H1 (cell line): Measurements from ENCODE around the gene SLC39A9. TPM values are rescaled to one million over a fixed set of nuclear protein-coding genes. Genes with fewer than 3 reads are reported as not detected.
A peak's percentile ranks its signal among the peaks of the same experiment; 100 is the strongest.

Experiments used
- CTCF ChIA-PET: fragments of 300-600 bp; sonication (Branson Sonifier 250); formaldehyde crosslinking; loops from one replicate; lab custom pipeline; 2021; ENCODE audit not compliant: partially characterized antibody; lab: Charles Lee
- POLR2A ChIA-PET: fragments of 300-600 bp; sonication (Branson Sonifier 250); formaldehyde crosslinking; loops from one replicate; lab custom pipeline; 2021; ENCODE audit warnings: inconsistent platforms; ENCODE audit not compliant: partially characterized antibody; lab: Charles Lee
- DNase-seq, 2 experiments: peaks; one replicate each; pipeline versions ENCODE4 v3.0.0 to v3.0.0-alpha.2; 2010 to 2022; ENCODE audit warnings: low spot score in 2 of 2, low read depth in 1 of 2, mixed read lengths in 1 of 2
- FAIRE-seq: peaks from 2 replicates; lab custom pipeline; 2011; peaks lifted over from hg19 to GRCh38; lab: Jason Lieb, UNC
- H2AFZ ChIP-seq: 2 replicates; pipeline ENCODE4 v1.8.1; 2012; ENCODE audit warnings: low read length, inconsistent platforms
- H2AK5ac ChIP-seq: 2 replicates; pipeline ENCODE4 v1.6.1; 2013; ENCODE audit warnings: low read depth, low read length
- H2BK120ac ChIP-seq: replicated peaks from 2 replicates; pipeline ENCODE3; 2013; ENCODE audit warnings: low read depth, low read length, inconsistent platforms
- H2BK12ac ChIP-seq: 2 replicates; pipeline ENCODE4 v1.6.1; 2013; ENCODE audit warnings: low read depth, low read length
- H2BK15ac ChIP-seq: 2 replicates; pipeline ENCODE4 v1.6.1; 2013; ENCODE audit warnings: low read length
- H2BK20ac ChIP-seq: 2 replicates; pipeline ENCODE4 v1.6.1; 2013; ENCODE audit warnings: low read length
- H2BK5ac ChIP-seq: 2 replicates; pipeline ENCODE4 v1.6.1; 2013; ENCODE audit warnings: low read depth, low read length
- H3K14ac ChIP-seq: 2 replicates; pipeline ENCODE4 v1.6.1; 2013; ENCODE audit warnings: inconsistent platforms; ENCODE audit not compliant: insufficient read length
- H3K18ac ChIP-seq: 2 replicates; pipeline ENCODE4 v1.6.1; 2013; ENCODE audit warnings: low read length; ENCODE audit errors: extremely low read depth
- H3K23ac ChIP-seq: 2 replicates; pipeline ENCODE4 v1.6.1; 2013; ENCODE audit warnings: inconsistent platforms; ENCODE audit not compliant: insufficient read length
- H3K23me2 ChIP-seq: 2 replicates; pipeline ENCODE4 v1.6.1; 2013; ENCODE audit warnings: low read depth, low read length
- H3K27ac ChIP-seq: 2 replicates; pipeline ENCODE4 v1.6.1; 2011; ENCODE audit warnings: low read depth, low read length, inconsistent platforms
- H3K27me3 ChIP-seq, 4 experiments: replicated peaks in 1 of 4; 1 replicate in 1 of 4; 2 replicates in 3 of 4; pipeline versions ENCODE4 v1.6.1 to v1.8.1; 2011 to 2013; ENCODE audit warnings: low read length in 3 of 4, mild to moderate bottlenecking in 3 of 4, inconsistent platforms in 2 of 4, mixed read lengths in 2 of 4, moderate library complexity in 1 of 4; ENCODE audit not compliant: control insufficient read depth in 3 of 4, insufficient read depth in 3 of 4; ENCODE audit errors: extremely low read depth in 1 of 4
- H3K36me3 ChIP-seq, 4 experiments: 2 replicates each; pipeline versions ENCODE4 v1.6.1 to v1.8.1; 2011 to 2013; ENCODE audit warnings: mild to moderate bottlenecking in 4 of 4, low read length in 3 of 4, moderate library complexity in 2 of 4, control low read depth in 1 of 4, inconsistent platforms in 1 of 4; ENCODE audit not compliant: insufficient read depth in 4 of 4, control insufficient read depth in 2 of 4
- H3K4ac ChIP-seq: replicated peaks from 2 replicates; pipeline ENCODE3; 2013; ENCODE audit warnings: low read length, low read depth, mixed read lengths, inconsistent platforms; ENCODE audit not compliant: insufficient read length
- H3K4me1 ChIP-seq, 4 experiments: replicated peaks in 1 of 4; 1 replicate in 1 of 4; 2 replicates in 3 of 4; pipeline versions ENCODE4 v1.6.1 to v1.8.1; 2011 to 2013; ENCODE audit warnings: low read length in 3 of 4, inconsistent platforms in 2 of 4, mixed read lengths in 1 of 4; ENCODE audit not compliant: insufficient read depth in 4 of 4, control insufficient read depth in 3 of 4
- H3K4me2 ChIP-seq, 2 experiments: 2 replicates each; pipeline versions ENCODE4 v1.6.1 to v1.8.1; 2011 to 2013; ENCODE audit warnings: low read depth in 2 of 2, low read length in 2 of 2, control low read depth in 1 of 2, inconsistent platforms in 1 of 2, mild to moderate bottlenecking in 1 of 2; ENCODE audit not compliant: insufficient read depth in 1 of 2
- H3K4me3 ChIP-seq, 4 experiments: fragments of 200-600, 300-600 bp in 1 of 4; sonication (generic), shearing (Covaris generic), sonication (Bioruptor Twin) in 1 of 4; 2 replicates each; pipeline versions ENCODE4 v1.5.1 to v1.8.1; 2011 to 2016; ENCODE audit warnings: low read length in 4 of 4, low read depth in 3 of 4, control low read depth in 2 of 4, inconsistent platforms in 2 of 4, mild to moderate bottlenecking in 2 of 4, mixed read lengths in 1 of 4, moderate library complexity in 1 of 4; ENCODE audit not compliant: insufficient read depth in 2 of 4; ENCODE audit errors: extremely low read depth in 1 of 4
- H3K56ac ChIP-seq: replicated peaks from 2 replicates; pipeline ENCODE3; 2013; ENCODE audit warnings: low read depth, mild to moderate bottlenecking, mixed read lengths, low read length, inconsistent platforms; ENCODE audit not compliant: insufficient read length
- H3K79me1 ChIP-seq: 2 replicates; pipeline ENCODE4 v1.6.1; 2013; ENCODE audit warnings: low read depth, low read length, control low read depth
- H3K79me2 ChIP-seq, 2 experiments: 2 replicates each; pipeline versions ENCODE4 v1.6.1 to v1.8.1; 2012 to 2013; ENCODE audit warnings: low read length in 2 of 2, mild to moderate bottlenecking in 2 of 2, inconsistent platforms in 1 of 2; ENCODE audit not compliant: insufficient read depth in 2 of 2, control insufficient read depth in 1 of 2
- H3K9ac ChIP-seq, 4 experiments: replicated peaks in 1 of 4; 1 replicate in 1 of 4; 2 replicates in 3 of 4; pipeline versions ENCODE4 v1.6.1 to v1.8.1; 2011 to 2013; ENCODE audit warnings: low read depth in 3 of 4, low read length in 3 of 4, control low read depth in 2 of 4, mild to moderate bottlenecking in 2 of 4, moderate library complexity in 2 of 4, inconsistent platforms in 1 of 4; ENCODE audit errors: extremely low read depth in 1 of 4
- H3K9me3 ChIP-seq, 2 experiments: 2 replicates each; pipeline versions ENCODE4 v1.6.1 to v1.8.1; 2012 to 2013; ENCODE audit warnings: mild to moderate bottlenecking in 2 of 2, moderate library complexity in 2 of 2, control low read depth in 1 of 2, inconsistent platforms in 1 of 2, low read depth in 1 of 2, low read length in 1 of 2, mixed read lengths in 1 of 2; ENCODE audit not compliant: insufficient read depth in 2 of 2
- H4K20me1 ChIP-seq, 2 experiments: replicated peaks in 1 of 2; 2 replicates each; pipeline versions ENCODE3 to v1.8.1; 2011 to 2013; ENCODE audit warnings: inconsistent platforms in 2 of 2, low read length in 2 of 2, mild to moderate bottlenecking in 1 of 2; ENCODE audit not compliant: insufficient read depth in 2 of 2, control insufficient read depth in 1 of 2
- H4K5ac ChIP-seq: 2 replicates; pipeline ENCODE4 v1.6.1; 2013; ENCODE audit warnings: low read length, low read depth, mixed read lengths, inconsistent platforms; ENCODE audit not compliant: insufficient read length
- H4K8ac ChIP-seq: 2 replicates; pipeline ENCODE4 v1.8.0; 2013; ENCODE audit warnings: mild to moderate bottlenecking, moderate library complexity, low read length, inconsistent platforms; ENCODE audit not compliant: insufficient read depth; ENCODE audit errors: extremely low read depth
- H4K91ac ChIP-seq: replicated peaks from 2 replicates; pipeline ENCODE3; 2013; ENCODE audit warnings: low read length, mixed read lengths, inconsistent platforms; ENCODE audit not compliant: insufficient read length
- SP1 ChIP-seq: IDR thresholded peaks from 2 replicates; pipeline ENCODE4 v1.6.1; 2011; ENCODE audit warnings: low read depth, low read length
- TCF12 ChIP-seq: IDR thresholded peaks from 2 replicates; pipeline ENCODE4 v1.6.1; 2011; ENCODE audit warnings: low read depth, mild to moderate bottlenecking, low read length
- WGBS, 2 experiments: shearing (Covaris generic) in 1 of 2; methylation state at CpG; one replicate each; pipeline versions ENCODE4 v1.1.6 to v1.1.7; 2013 to 2015; ENCODE audit warnings: low lambda C conversion rate in 2 of 2, mixed read lengths in 2 of 2, inconsistent platforms in 1 of 2, low coverage in 1 of 2, missing lambda C conversion rate in 1 of 2; ENCODE audit not compliant: insufficient replicate concordance in 2 of 2, insufficient coverage in 1 of 2, insufficient read length in 1 of 2; ENCODE audit errors: extremely low coverage in 1 of 2, missing lambda C conversion rate in 1 of 2; 5-methylcytosine and 5-hydroxymethylcytosine counted together
- polyA plus RNA-seq, 7 experiments: library from polyadenylated mRNA; depleted of rRNA in 3 of 7; stranded (reverse) in 5 of 7; unstranded in 2 of 7; fragments of >200 nt in 5 of 7; fragments of 200-250 nt in 2 of 7; gene quantifications; 1 replicate in 5 of 7; 2 replicates in 1 of 7; 4 replicates in 1 of 7; pipeline versions ENCODE4 v1.2.1 to v1.2.3, GENCODE V29; 2011 to 2013; ENCODE audit warnings: missing spikeins in 2 of 7, mixed read lengths in 2 of 7
- total RNA-seq: library from RNA; stranded (reverse); fragmentation: NEBNext Ultra II Directional; extraction: Animal tissue kit (Norgen Biotek cat#: 25700); gene quantifications from 2 replicates; pipeline ENCODE4 v1.2.1, GENCODE V29; 2021

SLC39A9 gene
- total and polyA plus RNA-seq, 2 of the 8 experiments (the other 6 are each of a cell fraction or from before 2014, with no cell fraction given) = 31.0 to 44.2 TPM

DNA sequence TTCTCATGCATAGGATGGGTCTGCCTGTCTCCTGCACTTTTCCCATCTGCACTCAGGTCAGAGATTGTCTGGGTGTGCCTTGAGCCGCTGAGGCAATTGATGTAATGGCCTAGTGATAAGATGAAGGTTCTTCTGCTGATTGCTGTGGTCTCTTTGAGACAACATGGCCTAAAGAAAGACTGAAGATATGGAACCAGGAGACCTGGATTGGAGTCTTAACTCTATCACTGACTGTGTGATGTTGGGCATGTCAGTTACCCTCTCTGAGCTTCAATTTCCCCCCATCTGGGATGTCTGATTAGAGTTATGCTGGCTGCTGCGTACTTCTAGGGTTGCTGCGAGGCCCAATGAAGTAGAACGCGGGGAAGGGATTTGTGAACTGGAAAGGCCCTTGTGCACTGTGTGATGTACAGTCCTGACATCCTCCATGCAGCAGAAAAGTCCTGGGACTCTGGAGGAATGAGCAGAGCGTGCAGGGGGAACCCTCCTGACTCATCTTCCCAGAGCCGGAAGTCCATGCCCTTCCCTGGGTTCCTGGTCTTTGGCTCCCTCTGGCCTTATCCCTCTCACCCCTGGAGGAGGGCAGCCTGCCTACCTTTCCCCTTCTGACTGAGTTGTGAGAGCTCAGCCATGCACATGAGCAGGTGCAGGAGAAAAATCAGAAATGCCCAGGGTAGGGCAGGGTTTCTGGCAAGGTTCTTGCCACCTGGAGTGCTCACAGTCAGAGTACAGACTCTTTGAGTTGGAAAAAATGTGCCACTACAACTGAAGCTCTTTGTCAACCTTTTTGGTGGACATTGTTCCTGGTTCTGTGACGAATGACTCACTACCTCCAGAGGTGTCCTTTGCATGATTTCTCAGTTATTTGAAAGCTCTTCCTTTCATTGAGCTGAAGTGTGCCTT lies 107.1 kb downstream of the SLC39A9 start:
- Histone ChIP-seq H3K27ac (no peak overlapping the region), H3K56ac (no peak overlapping the region), H3K18ac (no peak overlapping the region), H4K8ac (no peak overlapping the region), H3K36me3 (no peaks in the 10 kb centered on the region), H3K79me2 (no peaks in the 10 kb centered on the region), H2BK12ac (no peak overlapping the region), H4K5ac (no peak overlapping the region), H3K4me2 (no peak overlapping the region), H2AFZ (no peak overlapping the region), H3K27me3 (no peaks in the 10 kb centered on the region; a peak in 1 of 7 replicates), H2AK5ac (no peak overlapping the region), H2BK15ac (no peak overlapping the region), H2BK20ac (no peak overlapping the region), H3K23me2 (no peaks in the 10 kb centered on the region), H3K4me3 (no peak overlapping the region), H3K14ac (no peak overlapping the region), H2BK5ac (no peak overlapping the region), H3K4me1 (peaks cover 0 to 4% (median 1%) of the 10 kb centered on the region in 4 experiments; a peak in 2 of 7 replicates), H3K9ac (no peak overlapping the region), H4K91ac (no peak overlapping the region), H4K20me1 (no peaks in the 10 kb centered on the region), H3K79me1 (no peaks in the 10 kb centered on the region), H3K23ac (no peak overlapping the region), H3K4ac (no peak overlapping the region), H3K9me3 (no peaks in the 10 kb centered on the region), H2BK120ac (no peak overlapping the region)
- ChIA-PET CTCF (interaction anchor here (0.9 to 6.3 kb wide), 11 partner anchors 8 to 68 kb away, joined by 3 to 41 read pairs (median 8); partner anchors contain the start of gene CCDC177), POLR2A (no interaction called here)
- no peak for TF ChIP-seq TCF12
- 0 out of 2 replicates have a peak, but pooled peaks have one; percentile 43 for TF ChIP-seq SP1
- FAIRE-seq (no peak), DNase-seq (no peak)
- 83% methylated on average over 8 of the region's 8 CpGs; no CpG with 5 or more reads in 1 of the 2 experiments for WGBS, 2 experiments
